ENCODE measurements around the gene MYADML2.

Gene MYADML2

DNA sequence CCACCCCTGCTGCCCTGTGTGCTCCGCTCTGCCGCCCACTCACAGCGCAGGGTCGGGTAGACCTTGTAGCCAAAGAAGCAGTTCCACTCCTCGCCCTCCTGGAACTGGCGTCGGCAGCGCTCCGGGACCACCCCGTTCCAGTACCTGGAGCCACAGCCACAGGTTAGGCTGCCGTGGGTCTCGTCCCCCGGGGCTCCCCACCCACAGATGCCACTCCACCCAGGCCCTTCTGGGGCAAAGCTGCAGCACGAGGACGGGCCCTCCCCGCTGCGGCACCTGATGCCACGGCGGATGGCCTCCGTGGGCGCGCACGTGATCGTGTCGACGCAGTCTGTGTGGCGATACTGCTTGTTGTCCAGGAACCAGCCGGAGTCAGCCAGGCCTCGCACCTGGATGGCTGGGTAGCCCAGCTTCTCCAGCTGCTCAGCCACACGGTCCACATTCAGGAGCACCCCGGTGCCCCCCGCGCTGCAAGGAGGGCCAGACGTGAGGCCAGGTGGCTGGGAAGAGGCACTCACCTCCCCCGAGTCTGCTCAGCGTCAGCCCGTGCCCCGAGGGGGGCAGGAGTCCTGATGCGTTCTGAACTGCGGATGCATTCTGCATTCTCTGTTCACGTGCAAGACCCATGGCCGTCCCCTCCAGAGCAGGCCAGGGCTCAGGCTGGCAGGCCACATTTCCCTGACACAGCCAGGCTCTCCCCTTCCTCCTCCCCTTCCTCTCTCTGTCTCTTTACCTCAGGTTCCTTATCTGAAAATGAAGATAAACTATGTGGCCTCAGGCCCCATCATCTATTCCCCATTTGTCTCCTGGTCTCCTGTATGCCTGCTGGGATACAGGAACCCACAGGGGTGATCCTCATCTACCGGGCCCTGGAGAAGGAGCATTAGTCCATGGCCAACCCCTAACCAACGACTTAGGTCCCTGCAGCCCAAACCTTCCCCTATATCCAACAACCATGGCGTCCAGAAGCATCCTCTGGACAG, 9.9 kb upstream of the MYADML2 start:
- TF ChIP-seq GATA3 (IDR thresholded peaks at IDR 0.05; ENCODE audit: low read depth, low read length) = no peak
- no peak for TF ChIP-seq GATA2 (IDR thresholded peaks at IDR 0.05; ENCODE audit: low read depth, low read length)

DNA sequence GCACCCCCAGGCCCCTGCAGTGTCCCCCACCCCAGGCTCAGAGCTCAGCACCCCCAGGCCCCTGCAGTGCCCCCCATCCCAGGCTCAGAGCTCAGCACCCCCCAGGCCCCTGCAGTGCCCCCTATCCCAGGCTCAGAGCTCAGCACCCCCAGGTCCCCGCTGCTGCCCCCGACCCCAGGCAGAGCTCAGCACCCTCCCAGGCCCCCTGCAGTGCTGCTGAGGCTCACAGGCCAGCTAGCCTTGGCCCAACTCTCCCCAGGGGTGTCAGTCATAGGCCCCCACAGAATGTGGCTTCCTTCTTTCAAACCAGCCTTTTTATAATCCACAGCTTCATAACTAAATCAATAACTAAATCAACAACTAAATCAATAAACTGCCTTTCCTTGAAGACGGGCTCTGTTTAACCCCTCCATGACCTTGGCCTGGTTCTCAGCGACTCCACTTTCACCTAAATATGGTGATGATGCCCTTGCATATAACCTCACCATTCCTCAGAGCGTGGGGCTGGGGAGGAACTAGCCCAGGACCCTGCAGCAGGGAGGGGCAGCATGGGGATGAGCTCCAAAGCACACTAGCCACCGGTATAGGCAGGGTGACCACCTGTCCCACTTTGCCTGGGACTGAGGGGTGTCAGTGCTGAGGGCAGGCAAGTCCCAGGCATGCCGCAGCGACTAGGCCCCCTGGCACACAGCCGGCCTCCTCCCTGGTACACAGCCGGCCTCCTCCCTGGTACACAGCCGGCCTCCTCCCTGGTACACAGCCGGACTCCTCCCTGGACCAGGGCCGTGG, 8.9 kb upstream of the MYADML2 start:
- no peak for TF ChIP-seq GATA3 (IDR thresholded peaks at IDR 0.05; ENCODE audit: low read depth, low read length)

GRCh38 chr17:81955058-81955681, 8.1 kb upstream of the MYADML2 start:
- no peak for TF ChIP-seq GATA2 (IDR thresholded peaks at IDR 0.05; ENCODE audit: low read depth, low read length)
- no peak for TF ChIP-seq GATA3 (IDR thresholded peaks at IDR 0.05; ENCODE audit: low read depth, low read length)

- no peak for TF ChIP-seq GATA2 (IDR thresholded peaks at IDR 0.05; ENCODE audit: low read depth, low read length)
- no peak for TF ChIP-seq GATA3 (IDR thresholded peaks at IDR 0.05; ENCODE audit: low read depth, low read length)
These were observed 7.4 kb upstream of the MYADML2 start for GRCh38 chr17:81954131-81955057.

- no peak for TF ChIP-seq GATA3 (IDR thresholded peaks at IDR 0.05; ENCODE audit: low read depth, low read length)
These were observed 5.8 kb upstream of the MYADML2 start for GRCh38 chr17:81952792-81953228.

DNA sequence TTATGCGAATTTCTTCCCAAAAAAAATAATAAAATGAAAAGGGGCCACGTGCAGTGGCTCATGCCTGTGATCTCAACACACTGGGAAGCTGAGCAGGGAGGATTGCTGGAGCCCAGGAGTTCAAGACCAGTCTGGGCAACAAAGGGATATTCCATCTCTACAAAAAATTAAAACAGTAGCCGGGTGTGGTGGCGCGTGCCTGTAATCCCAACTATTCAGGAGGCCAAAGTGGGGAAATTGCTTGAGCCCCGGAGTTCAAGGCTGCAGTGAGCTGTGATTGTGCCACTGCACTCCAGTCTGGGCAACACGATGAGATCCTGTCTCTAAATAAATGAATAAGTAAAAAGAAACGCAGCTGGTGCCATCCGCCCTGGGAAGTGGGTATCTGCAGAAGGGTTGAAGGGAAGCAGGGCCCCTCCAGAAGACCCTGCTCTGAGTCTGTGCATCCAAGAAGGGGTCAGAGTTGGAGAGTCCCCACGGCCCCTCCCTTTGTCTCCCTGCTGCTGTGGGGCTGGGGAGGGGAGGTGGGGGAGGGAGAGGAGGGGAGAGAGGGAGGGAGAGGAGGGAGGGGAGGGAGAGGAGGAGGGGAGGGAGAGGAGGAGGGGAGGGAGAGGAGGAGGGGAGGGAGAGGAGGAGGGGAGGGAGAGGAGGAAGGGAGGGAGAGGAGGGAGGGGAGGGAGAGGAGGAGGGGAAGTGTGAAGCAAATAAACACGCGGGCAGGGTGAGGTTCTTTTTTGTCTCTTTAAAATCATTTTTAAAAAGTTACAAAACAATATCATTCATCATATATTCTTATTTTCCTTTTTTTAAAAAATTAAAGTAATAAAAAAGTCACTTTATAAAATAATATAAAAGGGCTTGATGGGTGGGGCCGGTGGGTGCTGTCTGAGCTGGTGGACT, 5.0 kb upstream of the MYADML2 start:
- TF ChIP-seq GATA2 (IDR thresholded peaks at IDR 0.05; ENCODE audit: low read depth, low read length) (no peak), GATA3 (IDR thresholded peaks at IDR 0.05; ENCODE audit: low read depth, low read length) (no peak)

DNA sequence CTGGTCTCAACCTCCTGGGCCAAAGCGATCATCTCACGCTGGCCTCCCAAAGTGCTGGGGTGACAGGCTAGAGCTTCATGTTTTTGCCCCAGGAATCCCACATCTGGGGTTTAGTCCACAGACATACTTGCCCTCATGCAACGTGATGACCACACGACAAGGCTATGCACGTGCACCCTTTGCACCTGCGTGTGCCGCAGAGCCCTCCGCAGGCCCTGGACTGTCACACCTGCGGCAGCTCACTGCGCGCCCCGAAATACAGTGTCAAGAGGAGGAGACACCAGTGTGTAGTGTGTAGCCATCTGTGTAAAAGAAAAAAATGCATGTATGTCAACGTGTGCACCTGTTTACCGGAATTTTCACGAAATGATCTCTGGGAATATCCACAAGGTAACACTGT, 3.5 kb upstream of the MYADML2 start:
- TF ChIP-seq GATA2 (IDR thresholded peaks at IDR 0.05; ENCODE audit: low read depth, low read length) (no peak), GATA3 (IDR thresholded peaks at IDR 0.05; ENCODE audit: low read depth, low read length) (no peak)

DNA sequence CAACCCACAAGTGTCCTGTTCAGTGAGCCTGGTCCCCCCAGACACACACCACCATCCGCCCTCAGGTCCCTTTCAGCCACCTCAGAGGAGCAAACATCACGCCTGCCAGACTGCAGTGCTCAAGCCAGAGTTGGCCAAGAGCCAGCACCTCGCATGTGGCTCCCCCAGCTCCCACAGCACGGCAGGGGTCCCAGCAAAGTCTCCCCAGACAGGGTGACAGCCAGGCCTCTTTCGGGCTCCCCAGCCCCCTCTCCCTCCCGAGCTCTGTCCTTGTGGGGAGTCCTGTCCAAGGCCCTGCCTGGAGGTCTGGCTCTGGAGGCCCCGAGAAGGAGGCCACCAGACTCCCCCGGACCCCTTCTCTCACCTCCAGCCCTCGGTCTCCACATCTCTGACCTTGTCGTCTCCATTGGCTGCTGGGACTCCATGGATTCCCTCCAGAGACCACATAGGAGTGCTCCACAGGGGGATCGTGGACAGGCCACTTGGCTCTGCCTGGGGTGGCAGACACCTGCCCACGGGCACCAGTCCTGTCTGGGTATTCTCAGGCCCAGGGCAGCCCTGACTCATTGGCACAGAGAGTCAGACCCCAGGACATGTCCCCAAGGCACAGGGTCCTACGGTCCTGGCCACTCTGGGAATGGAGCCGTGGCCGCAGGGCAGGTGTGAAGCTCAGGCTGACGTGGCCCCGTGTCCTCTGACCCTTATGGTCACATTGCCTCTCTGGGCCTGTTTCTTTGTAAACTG, 1.8 kb upstream of the MYADML2 start:
- TF ChIP-seq GATA3 (IDR thresholded peaks at IDR 0.05; ENCODE audit: low read depth, low read length) (no peak), GATA2 (IDR thresholded peaks at IDR 0.05; ENCODE audit: low read depth, low read length) (no peak)

DNA sequence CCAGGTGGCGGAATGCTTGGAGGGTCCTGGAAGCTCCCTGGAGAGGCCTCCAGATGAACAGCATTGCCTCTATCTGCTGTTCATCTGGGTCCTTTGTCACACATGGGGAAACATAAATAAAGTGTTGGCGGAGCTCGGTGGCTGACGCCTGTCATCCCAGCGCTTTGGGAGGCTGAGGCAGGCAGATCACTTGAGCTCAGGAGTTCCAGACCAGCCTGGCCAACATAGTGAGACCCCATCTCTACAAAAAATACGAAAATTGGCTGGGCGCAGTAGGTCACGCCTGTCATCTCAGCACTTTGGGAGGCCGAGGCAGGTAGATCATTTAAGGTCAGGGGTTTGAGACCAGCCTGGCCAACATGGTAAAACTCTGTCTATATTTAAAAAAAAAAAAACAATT, 2.2 kb downstream of the MYADML2 start:
- TF ChIP-seq GATA2 (IDR thresholded peaks at IDR 0.05; ENCODE audit: low read depth, low read length) (no peak), GATA3 (IDR thresholded peaks at IDR 0.05; ENCODE audit: low read depth, low read length) (no peak)

GRCh38 chr17:81942167-81942553, 4.9 kb downstream of the MYADML2 start:
- TF ChIP-seq GATA2 (IDR thresholded peaks at IDR 0.05; ENCODE audit: low read depth, low read length) (no peak), GATA3 (IDR thresholded peaks at IDR 0.05; ENCODE audit: low read depth, low read length) (no peak)

DNA sequence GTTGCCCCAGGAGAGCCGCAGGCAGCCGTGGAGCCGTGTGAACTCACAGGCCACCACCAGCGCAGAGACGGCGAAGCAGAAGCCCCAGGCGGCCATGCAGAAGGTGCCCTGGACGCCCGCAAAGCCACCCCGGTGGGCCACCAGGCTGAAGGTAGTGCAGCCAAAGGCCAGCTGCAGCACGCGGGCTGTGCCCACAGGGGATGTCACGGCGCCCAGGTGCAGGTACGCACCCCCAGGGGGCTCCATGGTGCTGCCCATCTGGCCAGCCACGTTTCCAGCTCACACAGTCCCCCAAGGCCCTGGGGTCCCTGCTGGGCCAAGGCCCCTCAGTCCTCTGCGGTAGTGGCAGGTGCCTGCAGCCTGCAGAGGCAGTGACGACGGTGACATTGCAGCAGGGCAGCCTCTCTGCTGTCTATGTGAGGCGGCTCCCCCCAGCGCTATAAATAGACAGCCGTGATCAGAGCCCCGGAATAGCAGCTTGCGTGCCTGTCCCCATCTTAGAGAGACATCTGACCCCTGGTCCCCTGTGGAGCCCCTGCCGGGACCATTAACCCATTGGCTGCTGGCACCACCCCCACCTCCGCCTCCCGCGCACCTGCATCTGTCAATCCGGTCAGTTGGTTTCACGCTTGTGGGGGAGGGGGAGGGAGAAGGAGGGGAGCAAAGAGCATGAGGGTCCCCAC, 5.4 kb downstream of the MYADML2 start:
- no peak for TF ChIP-seq GATA3 (IDR thresholded peaks at IDR 0.05; ENCODE audit: low read depth, low read length)
- TF ChIP-seq GATA2 (IDR thresholded peaks at IDR 0.05; ENCODE audit: low read depth, low read length) = no peak

Data from SH-SY5Y (cell line).